Measurements from ENCODE around the gene PPP2R3C.
"Not testable (repeated sequence)": the region's sequence is repeated elsewhere in the genome, so short reads cannot be mapped to it uniquely, and the experiment has no call there.

PPP2R3C gene

GRCh38 chr14:35124127-35124526 is 2.3 kb upstream of the PPP2R3C start:
- DNase-seq (no peak), ATAC-seq (no peak)

GRCh38 chr14:35123388-35123703 is 1.6 kb upstream of the PPP2R3C start:
- DNase-seq (no peak), ATAC-seq (no peak)

GRCh38 chr14:35122696-35123387 is 1.1 kb upstream of the PPP2R3C start:
- ATAC-seq (no peak), DNase-seq (peak; percentile 12)

DNA sequence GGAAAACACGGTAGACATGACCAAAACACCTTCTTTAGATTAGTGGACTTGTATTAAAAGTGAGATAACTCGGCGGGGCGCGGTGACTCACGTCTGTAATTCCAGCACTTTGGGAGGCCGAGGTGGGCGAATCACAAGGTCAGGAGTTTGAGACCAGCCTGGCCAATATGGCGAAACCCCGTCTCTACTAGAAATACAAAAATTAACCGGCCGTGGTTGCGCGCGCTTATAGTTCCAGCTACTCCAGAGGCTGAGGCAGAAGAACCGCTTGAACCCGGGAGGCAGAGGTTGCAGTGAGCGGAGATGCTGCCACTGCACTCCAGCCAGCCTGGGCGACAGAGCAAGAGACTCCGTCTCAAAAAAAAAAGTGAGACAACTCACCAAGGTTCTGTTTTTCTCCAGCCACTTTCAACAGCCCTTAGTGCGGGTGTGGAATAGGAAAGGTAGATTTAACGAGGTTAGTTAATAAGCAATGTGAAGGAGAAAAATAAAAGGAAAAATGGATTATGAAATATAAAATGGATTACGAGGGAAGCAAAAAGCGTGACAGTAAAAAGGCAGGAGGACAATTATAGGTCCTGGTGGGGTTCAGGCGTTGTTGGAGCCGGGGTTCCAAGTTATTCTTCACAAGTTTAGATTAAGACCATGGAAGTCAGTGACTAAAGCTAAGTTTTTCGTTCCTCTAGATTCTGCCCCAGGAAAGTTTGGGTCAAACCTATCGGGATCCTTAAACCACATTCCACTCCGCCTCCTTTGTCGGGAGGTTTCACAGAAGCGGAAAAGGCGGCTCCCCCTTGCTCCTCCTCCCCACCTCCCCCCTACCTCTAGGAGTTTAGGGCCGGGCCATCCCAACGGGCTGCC is 534 bp downstream of the PPP2R3C start:
- ATAC-seq: no peak
- peak; percentile 16 for DNase-seq

DNA sequence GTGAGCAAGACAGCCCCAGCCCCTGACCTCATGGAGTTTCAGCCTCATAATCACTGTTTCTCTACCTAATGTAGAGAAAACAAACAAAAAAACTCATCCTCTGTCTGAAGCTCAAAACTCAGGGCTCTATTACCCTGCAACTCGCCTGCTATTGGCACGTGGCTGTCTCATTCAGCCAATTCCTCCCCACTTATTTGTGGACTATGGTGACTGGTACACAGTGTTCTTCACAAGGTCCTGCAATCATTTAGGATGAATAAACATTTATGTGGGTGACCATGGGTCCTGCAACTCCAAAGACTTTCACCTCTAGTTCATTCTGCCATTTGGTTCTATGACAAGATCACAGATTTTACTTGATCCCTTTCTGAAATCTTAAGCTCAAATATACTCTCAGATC is 4.7 kb downstream of the PPP2R3C start:
- DNase-seq (no peak), ATAC-seq (no peak)

- ATAC-seq: no peak
- no peak for DNase-seq
These were observed 5.5 kb downstream of the PPP2R3C start for GRCh38 chr14:35116242-35116641.

- ATAC-seq: no peak
- DNase-seq: no peak
These were observed 7.8 kb downstream of the PPP2R3C start for GRCh38 chr14:35114036-35114435.

DNA sequence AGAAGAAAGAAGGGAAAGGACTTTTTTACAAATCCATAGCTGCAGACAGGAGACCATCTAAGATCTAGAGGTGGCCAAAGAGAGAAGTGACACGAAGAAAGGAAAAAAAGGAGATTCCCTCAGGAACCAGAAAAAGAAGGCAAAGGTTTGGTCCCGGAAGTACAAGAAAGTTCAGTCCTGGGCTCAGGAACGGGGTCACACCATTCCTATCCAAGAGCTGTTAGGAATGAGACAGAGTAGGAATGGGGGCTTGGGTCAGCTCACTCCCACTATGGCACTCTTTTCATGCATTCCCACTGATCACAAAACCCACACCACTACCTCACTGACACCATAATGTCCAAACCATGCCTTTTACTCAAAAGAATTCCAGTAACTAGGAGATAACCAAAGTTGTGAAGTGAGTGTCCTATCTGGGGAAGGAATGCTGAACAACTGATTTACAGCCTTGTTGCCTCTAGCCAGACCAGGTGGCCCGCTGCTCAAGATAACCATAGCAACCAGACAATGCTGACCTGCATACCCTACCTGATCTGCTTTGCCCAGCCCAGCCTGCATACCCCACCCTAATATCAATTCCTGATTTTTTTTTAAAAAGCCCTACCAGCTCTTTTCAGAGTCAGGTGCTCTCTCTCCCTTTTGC is 8.4 kb downstream of the PPP2R3C start:
- DNase-seq: no peak
- no peak for ATAC-seq

GRCh38 chr14:35112641-35113040 is 9.1 kb downstream of the PPP2R3C start:
- ATAC-seq (no peak), DNase-seq (no peak)

DNA sequence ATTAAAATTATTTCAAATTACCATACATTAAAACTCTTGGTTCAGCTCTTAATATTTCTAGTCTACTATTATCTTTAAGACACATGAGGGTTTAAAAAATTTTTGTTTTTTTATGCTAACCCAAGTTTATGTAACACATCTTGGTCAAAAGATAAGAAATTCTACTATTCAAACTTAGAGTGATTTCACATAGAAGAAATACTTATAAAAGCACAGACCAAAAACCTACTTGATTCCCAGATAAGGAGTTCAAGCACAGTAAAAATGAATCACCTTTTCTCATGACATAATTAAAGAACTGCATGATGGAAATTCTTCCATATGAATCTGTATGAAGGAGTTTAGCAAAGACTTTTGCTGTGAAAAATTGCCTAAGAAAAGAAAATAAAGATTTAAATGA is 13.9 kb downstream of the PPP2R3C start:
- ATAC-seq: no peak
- DNase-seq: no peak

GRCh38 chr14:35094645-35095044 is 27.1 kb downstream of the PPP2R3C start:
- not testable (repeated sequence) for ATAC-seq, DNase-seq

DNA sequence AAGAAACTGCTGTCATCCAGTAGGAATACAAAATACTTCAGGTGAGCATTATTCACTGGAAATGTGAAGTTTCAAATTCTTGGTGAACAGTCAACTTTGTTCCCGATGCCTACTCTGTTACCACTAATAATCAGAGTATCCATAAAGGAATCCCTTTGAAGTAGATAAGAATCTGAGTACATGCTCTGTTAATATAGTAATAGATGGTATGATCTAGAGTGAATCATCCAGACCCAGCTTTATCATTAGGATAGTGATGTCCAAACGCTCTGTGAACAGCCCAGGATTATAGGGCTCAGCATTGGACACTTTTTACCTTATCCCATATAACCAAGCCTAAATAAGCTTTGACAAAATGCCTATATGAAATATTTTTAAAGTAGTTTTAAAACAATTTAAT is 33.3 kb downstream of the PPP2R3C start:
- DNase-seq (no peak), ATAC-seq (no peak)

GRCh38 chr14:35085441-35085840 is 36.3 kb downstream of the PPP2R3C start:
- ATAC-seq: no peak

DNA sequence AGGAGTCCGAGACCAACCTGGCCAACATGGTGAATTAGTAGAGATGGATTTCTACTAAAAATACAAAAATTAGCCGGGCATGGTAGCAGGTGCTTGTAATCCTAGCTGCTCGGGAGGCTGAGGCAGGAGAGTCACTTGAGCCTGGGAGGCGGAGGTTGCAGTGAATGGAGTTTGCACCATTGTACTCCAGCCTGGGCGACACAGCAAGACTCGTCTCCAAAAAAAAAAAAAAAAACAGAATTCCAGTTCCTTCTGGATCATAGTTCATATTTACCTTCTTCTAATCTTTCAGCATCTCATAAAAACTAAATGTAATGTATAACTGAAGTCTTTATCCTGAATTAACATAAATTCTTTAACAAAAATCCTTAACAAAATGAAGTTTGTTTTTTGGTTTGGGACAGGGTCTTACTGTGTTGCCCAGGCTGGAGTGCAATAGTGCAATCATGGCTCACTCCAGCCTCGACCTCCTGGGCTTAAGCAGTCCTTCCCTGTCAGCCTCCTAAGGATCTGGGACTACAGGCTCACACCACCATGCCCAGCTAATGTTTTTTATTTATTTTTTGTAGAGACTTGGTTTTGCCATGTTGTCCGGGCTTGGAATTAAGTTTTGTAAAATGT is 38.1 kb downstream of the PPP2R3C start:
- ATAC-seq: no peak
- no peak for DNase-seq

More at GRCh38 chr14:35085441-35085840, 36.3 kb downstream of the PPP2R3C start:
- no peak for DNase-seq

- ATAC-seq (no peak), DNase-seq (no peak)
These were observed 42.0 kb downstream of the PPP2R3C start for GRCh38 chr14:35079742-35080141.

GRCh38 chr14:35078082-35078481 is 43.7 kb downstream of the PPP2R3C start:
- ATAC-seq (no peak), DNase-seq (no peak)

- ATAC-seq: no peak
- no peak for DNase-seq
These were observed 48.3 kb downstream of the PPP2R3C start for GRCh38 chr14:35073486-35073885.

GRCh38 chr14:35072226-35072625 is 49.6 kb downstream of the PPP2R3C start:
- no peak for ATAC-seq

GRCh38 chr14:35068238-35069012 is 53.4 kb downstream of the PPP2R3C start:
- DNase-seq: no peak
- ATAC-seq: no peak

More at GRCh38 chr14:35072226-35072625, 49.6 kb downstream of the PPP2R3C start:
- no peak for DNase-seq

- ATAC-seq, DNase-seq: not testable (repeated sequence)
These were observed 56.1 kb downstream of the PPP2R3C start for GRCh38 chr14:35065731-35066130.

GRCh38 chr14:35061113-35061791 is 60.5 kb downstream of the PPP2R3C start:
- not testable (repeated sequence) for DNase-seq, ATAC-seq
